Activated CD4-positive, CD25-positive, alpha-beta regulatory T cell treated with anti-CD3 and anti-CD28 coated beads, Interleukin-2, amount 50 U/mL, for 72 hours (primary cell): ENCODE measurements around the gene NECTIN2.
"Not testable (repeated sequence)": the region's sequence is repeated elsewhere in the genome, so short reads cannot be mapped to it uniquely, and the experiment has no call there.

Source experiments
- DNase-seq: peaks from one replicate; pipeline ENCODE4 v3.0.0; 2021

The NECTIN2 gene

GRCh38 chr19:44911896-44912295, 65.8 kb downstream of the NECTIN2 start:
- not testable (repeated sequence) for DNase-seq

- no peak for DNase-seq
Observed at GRCh38 chr19:44912854-44913253, 66.8 kb downstream of the NECTIN2 start.

- DNase-seq = not testable (repeated sequence)
Observed at GRCh38 chr19:44913512-44914432, 67.7 kb downstream of the NECTIN2 start.

- peak; percentile 75 for DNase-seq
Observed at GRCh38 chr19:44914433-44915206, 68.5 kb downstream of the NECTIN2 start, which contains the start of gene APOC1. Gene APOC1 (plus strand): TSS chr19:44914608. CDS start chr19:44914892, 284 bp downstream.

GRCh38 chr19:44924243-44924725, 78.2 kb downstream of the NECTIN2 start:
- DNase-seq = no peak

GRCh38 chr19:44925114-44925891, 79.2 kb downstream of the NECTIN2 start:
- no peak for DNase-seq

- not testable (repeated sequence) for DNase-seq
Observed at GRCh38 chr19:44926245-44927077, 80.4 kb downstream of the NECTIN2 start.

GRCh38 chr19:44927746-44928145, 81.6 kb downstream of the NECTIN2 start:
- DNase-seq = no peak

GRCh38 chr19:44930088-44930487, 84.0 kb downstream of the NECTIN2 start:
- no peak for DNase-seq

GRCh38 chr19:44931541-44931940, 85.4 kb downstream of the NECTIN2 start:
- DNase-seq = no peak
